DND-41 (cell line): Measurements from ENCODE around the gene LMO7.
"Not testable (repeated sequence)": the region's sequence is repeated elsewhere in the genome, so short reads cannot be mapped to it uniquely, and the experiment has no call there.

Experiments used
- ATAC-seq: fragments of 200-7000 bp; cut with Tn5 transposase; 3 replicates; pipeline ENCODE4 v1.9.1; 2021; ENCODE audit warnings: low read depth; ENCODE audit not compliant: insufficient read depth
- DNase-seq: peaks from one replicate; pipeline ENCODE4 v3.0.0-alpha.2; 2020
- H2AFZ ChIP-seq: 2 replicates; pipeline ENCODE4 v1.6.0; 2012; ENCODE audit warnings: low read depth, low read length
- H3K27ac ChIP-seq: 2 replicates; pipeline ENCODE4 v1.5.1; 2012; ENCODE audit warnings: low read length, inconsistent platforms
- H3K27me3 ChIP-seq: fragments of 200-600 bp; sonication (generic); 2 replicates; pipeline ENCODE4 v1.6.0; 2012; ENCODE audit warnings: low read length, mild to moderate bottlenecking, inconsistent platforms; ENCODE audit not compliant: insufficient read depth, poor library complexity
- H3K36me3 ChIP-seq: 2 replicates; pipeline ENCODE4 v1.5.1; 2012; ENCODE audit warnings: low read length, inconsistent platforms; ENCODE audit not compliant: insufficient read depth
- H3K4me1 ChIP-seq: 2 replicates; pipeline ENCODE4 v1.5.1; 2012; ENCODE audit warnings: mild to moderate bottlenecking, low read length; ENCODE audit not compliant: insufficient read depth
- H3K4me2 ChIP-seq: 2 replicates; pipeline ENCODE4 v1.6.0; 2012; ENCODE audit warnings: mild to moderate bottlenecking, moderate library complexity, low read length, inconsistent platforms; ENCODE audit not compliant: insufficient read depth
- H3K4me3 ChIP-seq, 2 experiments: fragments of 200-600 bp in 1 of 2; shearing (Covaris generic) in 1 of 2; 2 replicates each; pipeline ENCODE4 v1.5.1; 2012 to 2016; ENCODE audit warnings: inconsistent platforms in 2 of 2, low read length in 2 of 2, mild to moderate bottlenecking in 2 of 2, low read depth in 1 of 2, moderate library complexity in 1 of 2
- H3K79me2 ChIP-seq: 2 replicates; pipeline ENCODE4 v1.6.0; 2012; ENCODE audit warnings: low read length, inconsistent platforms; ENCODE audit not compliant: insufficient read depth
- H3K9ac ChIP-seq: 2 replicates; pipeline ENCODE4 v1.6.0; 2012; ENCODE audit warnings: low read depth, mild to moderate bottlenecking, inconsistent platforms, low read length, moderate library complexity
- H3K9me3 ChIP-seq: 2 replicates; pipeline ENCODE4 v1.5.1; 2012; ENCODE audit warnings: low read length, moderate library complexity, mild to moderate bottlenecking, inconsistent platforms; ENCODE audit not compliant: insufficient read depth, severe bottlenecking
- H4K20me1 ChIP-seq: 2 replicates; pipeline ENCODE4 v1.6.0; 2012; ENCODE audit warnings: low read length; ENCODE audit not compliant: insufficient read depth
- EZH2 ChIP-seq: IDR thresholded peaks from 3 replicates; pipeline ENCODE4 v1.6.1; 2012; ENCODE audit warnings: borderline replicate concordance, low read depth, mild to moderate bottlenecking, moderate library complexity, low read length, inconsistent platforms; ENCODE audit not compliant: severe bottlenecking
- TF ChIP-seq, protein P1 (sequence below): IDR thresholded peaks from 2 replicates; pipeline ENCODE4 v1.5.1; 2012; ENCODE audit warnings: borderline replicate concordance, low read length, moderate library complexity, mild to moderate bottlenecking; ENCODE audit not compliant: poor library complexity, severe bottlenecking; ENCODE audit errors: extremely low read depth

LMO7 gene

DNA sequence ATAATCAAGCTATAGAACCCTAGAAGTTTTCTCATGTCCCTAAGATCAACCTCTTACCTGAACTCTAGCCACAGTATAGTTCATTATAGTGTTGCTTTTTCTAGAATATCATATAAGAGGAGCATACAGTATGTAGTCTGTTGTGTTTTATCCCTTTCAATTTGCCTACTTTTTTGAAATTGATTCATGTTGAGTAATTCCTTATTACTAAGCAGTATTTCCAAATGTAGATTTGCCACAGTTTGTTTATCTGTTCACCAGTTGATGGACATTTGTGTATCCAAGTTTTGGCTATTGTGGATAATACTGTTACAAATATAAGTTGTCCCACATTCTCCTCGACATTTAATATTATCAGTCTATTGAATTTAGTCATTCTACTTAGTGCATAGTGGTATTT lies 138.0 kb downstream of the LMO7 start:
- ATAC-seq (no peak), DNase-seq (no peak)
- no peaks in the 10 kb centered on the region for H4K20me1 ChIP-seq
- no peaks in the 10 kb centered on the region for H3K36me3 ChIP-seq
- H3K4me1 ChIP-seq = no peaks in the 10 kb centered on the region
- H3K27ac ChIP-seq = no peak overlapping the region
- no peaks in the 10 kb centered on the region for H3K79me2 ChIP-seq
- no peaks in the 10 kb centered on the region for H3K27me3 ChIP-seq
- H3K9me3 ChIP-seq = no peaks in the 10 kb centered on the region
- no peak overlapping the region for H3K4me2 ChIP-seq
- H3K9ac ChIP-seq = no peak overlapping the region
- TF ChIP-seq, protein P1, sequence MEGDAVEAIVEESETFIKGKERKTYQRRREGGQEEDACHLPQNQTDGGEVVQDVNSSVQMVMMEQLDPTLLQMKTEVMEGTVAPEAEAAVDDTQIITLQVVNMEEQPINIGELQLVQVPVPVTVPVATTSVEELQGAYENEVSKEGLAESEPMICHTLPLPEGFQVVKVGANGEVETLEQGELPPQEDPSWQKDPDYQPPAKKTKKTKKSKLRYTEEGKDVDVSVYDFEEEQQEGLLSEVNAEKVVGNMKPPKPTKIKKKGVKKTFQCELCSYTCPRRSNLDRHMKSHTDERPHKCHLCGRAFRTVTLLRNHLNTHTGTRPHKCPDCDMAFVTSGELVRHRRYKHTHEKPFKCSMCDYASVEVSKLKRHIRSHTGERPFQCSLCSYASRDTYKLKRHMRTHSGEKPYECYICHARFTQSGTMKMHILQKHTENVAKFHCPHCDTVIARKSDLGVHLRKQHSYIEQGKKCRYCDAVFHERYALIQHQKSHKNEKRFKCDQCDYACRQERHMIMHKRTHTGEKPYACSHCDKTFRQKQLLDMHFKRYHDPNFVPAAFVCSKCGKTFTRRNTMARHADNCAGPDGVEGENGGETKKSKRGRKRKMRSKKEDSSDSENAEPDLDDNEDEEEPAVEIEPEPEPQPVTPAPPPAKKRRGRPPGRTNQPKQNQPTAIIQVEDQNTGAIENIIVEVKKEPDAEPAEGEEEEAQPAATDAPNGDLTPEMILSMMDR = no peak
- TF ChIP-seq EZH2 = no peak
- H2AFZ ChIP-seq = no peak overlapping the region
- H3K4me3 ChIP-seq = no peak overlapping the region

DNA sequence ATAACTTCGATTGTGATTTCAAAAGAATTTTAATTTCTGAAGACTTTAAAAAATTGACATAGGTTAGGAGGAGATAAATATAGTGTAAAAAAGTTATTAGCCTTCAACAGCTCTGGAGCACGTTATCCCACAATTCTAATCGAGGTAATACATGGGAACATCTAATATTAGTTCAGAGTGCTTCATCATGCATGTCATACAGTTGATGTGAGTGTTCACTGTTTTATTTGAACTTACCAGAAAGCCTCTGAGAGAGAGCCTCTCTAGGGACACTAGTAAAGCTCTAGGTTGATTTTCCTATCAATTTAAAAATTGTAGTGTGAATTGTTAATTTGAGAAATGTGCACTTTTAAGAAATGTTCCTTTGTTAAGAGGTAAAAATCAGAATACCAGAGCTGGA lies 140.4 kb downstream of the LMO7 start:
- H4K20me1 ChIP-seq = no peaks in the 10 kb centered on the region
- H3K27ac ChIP-seq = no peak overlapping the region
- no peaks in the 10 kb centered on the region for H3K36me3 ChIP-seq
- H3K4me1 ChIP-seq = no peaks in the 10 kb centered on the region
- DNase-seq (no peak), ATAC-seq (no peak)
- no peaks in the 10 kb centered on the region for H3K9me3 ChIP-seq
- H3K4me2 ChIP-seq = no peak overlapping the region
- H3K27me3 ChIP-seq = no peaks in the 10 kb centered on the region
- no peak overlapping the region for H3K9ac ChIP-seq
- H3K4me3 ChIP-seq = no peak overlapping the region
- TF ChIP-seq EZH2 = no peak
- TF ChIP-seq, protein P1 = no peak
- H3K79me2 ChIP-seq = no peaks in the 10 kb centered on the region
- H2AFZ ChIP-seq = no peak overlapping the region

DNA sequence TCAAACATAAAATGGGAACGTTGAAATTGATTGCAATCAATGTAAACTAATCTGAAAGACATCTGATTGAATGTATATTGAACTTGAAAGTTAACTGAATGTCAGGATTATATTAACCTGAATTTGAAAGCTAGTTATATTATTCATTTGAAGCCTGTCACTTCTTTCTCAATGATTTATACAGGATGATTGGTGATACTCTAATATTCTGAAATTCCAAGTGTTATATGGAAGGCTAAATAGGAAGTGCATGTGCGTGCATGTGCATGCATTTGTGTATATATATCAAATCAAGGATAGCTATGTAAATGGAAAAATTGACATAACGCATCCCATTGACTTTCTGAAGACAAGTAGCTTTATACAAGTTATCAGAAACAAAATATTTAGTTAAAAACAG lies 143.3 kb downstream of the LMO7 start:
- no peaks in the 10 kb centered on the region for H3K79me2 ChIP-seq
- DNase-seq (no peak), ATAC-seq (no peak)
- no peaks in the 10 kb centered on the region for H4K20me1 ChIP-seq
- H3K4me2 ChIP-seq = no peak overlapping the region
- no peak for TF ChIP-seq EZH2
- TF ChIP-seq, protein P1 = no peak
- no peaks in the 10 kb centered on the region for H3K36me3 ChIP-seq
- H3K27ac ChIP-seq = no peak overlapping the region
- no peaks in the 10 kb centered on the region for H3K9me3 ChIP-seq
- H3K27me3 ChIP-seq = no peaks in the 10 kb centered on the region
- no peak overlapping the region for H3K4me3 ChIP-seq
- no peak overlapping the region for H3K9ac ChIP-seq
- H2AFZ ChIP-seq = no peak overlapping the region
- H3K4me1 ChIP-seq = no peaks in the 10 kb centered on the region

DNA sequence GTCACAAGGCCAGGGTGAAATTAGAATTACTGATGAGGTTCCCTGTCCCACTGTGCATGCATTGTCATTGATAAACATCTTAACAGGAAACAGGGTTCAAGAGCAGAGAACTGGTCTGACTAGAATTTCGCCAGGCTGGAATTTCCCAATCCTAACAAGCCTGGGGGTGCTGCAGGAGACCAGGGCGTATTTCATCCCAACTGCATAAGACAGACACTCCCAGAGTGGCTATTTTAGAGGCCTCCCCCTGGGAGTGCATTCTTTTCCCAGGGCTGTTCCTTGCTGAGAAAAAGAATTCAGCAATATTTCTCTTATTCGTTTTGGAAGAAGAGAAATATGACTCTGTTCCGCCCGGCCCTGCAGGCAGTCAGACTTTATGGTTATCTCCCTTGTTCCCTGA lies 144.0 kb downstream of the LMO7 start:
- H3K9ac ChIP-seq, H2AFZ ChIP-seq, H3K4me2 ChIP-seq, H3K27me3 ChIP-seq, H3K9me3 ChIP-seq, H3K4me1 ChIP-seq, H4K20me1 ChIP-seq, ATAC-seq, H3K36me3 ChIP-seq, DNase-seq, H3K4me3 ChIP-seq, H3K79me2 ChIP-seq, H3K27ac ChIP-seq: not testable (repeated sequence)
